Astrocyte of the cerebellum (primary cell): ENCODE measurements around the gene TAF11L13.
"Not testable (repeated sequence)": the region's sequence is repeated elsewhere in the genome, so short reads cannot be mapped to it uniquely, and the experiment has no call there.

Experiments used
- DNase-seq: peaks from one replicate; pipeline ENCODE4 v3.0.0-alpha.2; 2011; ENCODE audit warnings: low read depth
- H3K4me3 ChIP-seq: 2 replicates; pipeline ENCODE4 v1.5.1; 2011; ENCODE audit warnings: mild to moderate bottlenecking, low read depth, low read length, moderate library complexity
- CTCF ChIP-seq: IDR thresholded peaks from 2 replicates; pipeline ENCODE4 v1.5.1; 2012; ENCODE audit warnings: low read length, low read depth, moderate library complexity, mild to moderate bottlenecking; ENCODE audit errors: missing control alignments
- in situ Hi-C: cut with HindIII; loops from 2 replicates; pipeline ENCODE4 v1.10.0; 2017; ENCODE audit warnings: low sequenced_read_pairs

TAF11L13 gene

GRCh38 chr5:17620627-17621026, 11.3 kb upstream of the TAF11L13 start:
- H3K4me3 ChIP-seq, result no peak overlapping the region
- DNase-seq, result no peak
- in situ Hi-C loops, result no loop called here
- no peak for TF ChIP-seq CTCF

- H3K4me3 ChIP-seq, result no peak overlapping the region
- no peak for TF ChIP-seq CTCF
- in situ Hi-C loops, result no loop called here
- no peak for DNase-seq
Measured at GRCh38 chr5:17625686-17626085, 6.2 kb upstream of the TAF11L13 start.

- H3K4me3 ChIP-seq, result no peak within 1 kb of the TSS
- TF ChIP-seq CTCF, result no peak
- DNase-seq, result no peak
- in situ Hi-C loops, result no loop called here
Measured at GRCh38 chr5:17634160-17634559, 2.3 kb downstream of the TAF11L13 start, which contains the start of gene TAF11L14. TSS of gene TAF11L14 (plus strand) at chr5:17634460.

- in situ Hi-C loops, H3K4me3 ChIP-seq, DNase-seq: not testable (repeated sequence)
Measured at GRCh38 chr5:17649232-17649631, 17.3 kb downstream of the TAF11L13 start.

GRCh38 chr5:17655201-17655759, 23.4 kb downstream of the TAF11L13 start:
- in situ Hi-C loops, DNase-seq, H3K4me3 ChIP-seq: not testable (repeated sequence)

GRCh38 chr5:17655921-17656320, 24.0 kb downstream of the TAF11L13 start:
- TF ChIP-seq CTCF, result no peak

GRCh38 chr5:17663182-17663581, 31.3 kb downstream of the TAF11L13 start:
- TF ChIP-seq CTCF, result no peak
- in situ Hi-C loops, result no loop called here
- no peak for DNase-seq
- no peak overlapping the region for H3K4me3 ChIP-seq

More at GRCh38 chr5:17655921-17656320, 24.0 kb downstream of the TAF11L13 start:
- H3K4me3 ChIP-seq, result no peak overlapping the region
- in situ Hi-C loops, result no loop called here
- DNase-seq, result no peak

GRCh38 chr5:17665836-17666235, 33.9 kb downstream of the TAF11L13 start:
- in situ Hi-C loops, result no loop called here
- no peak for DNase-seq
- H3K4me3 ChIP-seq, result no peak overlapping the region
- TF ChIP-seq CTCF, result no peak
